PC-3 (cell line): ENCODE data around the gene OMA1. TPM values are rescaled to one million over a fixed set of nuclear protein-coding genes. Genes with fewer than 3 reads are reported as not detected.

Experiments
- ATAC-seq: fragments of 200-7000 bp; cut with Tn5 transposase; 2 replicates; pipeline ENCODE4 v1.9.1; 2020; ENCODE audit warnings: mild to moderate bottlenecking, moderate library complexity
- BruUV-seq: library from RNA; stranded (reverse); fragments of 400-500 nt; replicated peaks from 2 replicates; lab custom pipeline; 2021; lab: Mats Ljungman, UMichigan
- CTCF ChIA-PET: fragments of 300-600 bp; sonication (Branson Sonifier 250); formaldehyde crosslinking; loops from one replicate; lab custom pipeline; 2022; ENCODE audit warnings: antibody characterized with exemption; lab: Charles Lee
- POLR2A ChIA-PET: fragments of 300-600 bp; sonication (Branson Sonifier 250); formaldehyde crosslinking; loops from one replicate; lab custom pipeline; 2022; ENCODE audit warnings: antibody characterized with exemption; ENCODE audit not compliant: unreplicated experiment; lab: Charles Lee
- DNase-seq: peaks from one replicate; pipeline ENCODE4 v3.0.0-alpha.2; 2015
- H2AFZ ChIP-seq: fragments of 300-600 bp; sonication (generic); 2 replicates; pipeline ENCODE4 v1.6.0; 2016; ENCODE audit warnings: antibody characterized with exemption, low read length
- H3F3A ChIP-seq: fragments of 300-600 bp; sonication (generic); one replicate; pipeline ENCODE4 v1.6.0; 2017; ENCODE audit warnings: antibody characterized with exemption, low read length, control low read depth, mild to moderate bottlenecking; ENCODE audit not compliant: unreplicated experiment
- H3K27ac ChIP-seq: fragments of 300-600 bp; sonication (generic); 2 replicates; pipeline ENCODE4 v1.5.1; 2016; ENCODE audit warnings: mild to moderate bottlenecking, low read length
- H3K27me3 ChIP-seq: fragments of 300-600 bp; sonication (generic); 2 replicates; pipeline ENCODE4 v1.6.1; 2016; ENCODE audit warnings: low read length, mixed read lengths
- H3K36me3 ChIP-seq: fragments of 300-600 bp; sonication (generic); 2 replicates; pipeline ENCODE4 v1.6.1; 2016; ENCODE audit warnings: low read depth, mixed run types, low read length, mixed read lengths
- H3K4me1 ChIP-seq: fragments of 300-600 bp; sonication (generic); 2 replicates; pipeline ENCODE4 v1.5.1; 2016; ENCODE audit warnings: low read length; ENCODE audit not compliant: insufficient read depth
- H3K4me2 ChIP-seq: fragments of 300-600 bp; sonication (generic); 2 replicates; pipeline ENCODE4 v1.6.0; 2016; ENCODE audit warnings: low read length
- H3K4me3 ChIP-seq: fragments of 300-600 bp; sonication (generic); 2 replicates; pipeline ENCODE4 v1.5.1; 2016; ENCODE audit warnings: mild to moderate bottlenecking, low read length, mixed read lengths
- H3K79me2 ChIP-seq: fragments of 300-600 bp; sonication (generic); 2 replicates; pipeline ENCODE4 v1.6.1; 2017; ENCODE audit warnings: low read length, mixed read lengths
- H3K9ac ChIP-seq: fragments of 300-600 bp; sonication (generic); 2 replicates; pipeline ENCODE4 v1.6.0; 2016; ENCODE audit warnings: mild to moderate bottlenecking, low read length
- H3K9me2 ChIP-seq: fragments of 300-600 bp; sonication (generic); replicated peaks from 2 replicates; pipeline ENCODE4 v1.6.1; 2016; ENCODE audit warnings: mixed run types, low read length, mixed read lengths
- H3K9me3 ChIP-seq: fragments of 300-600 bp; sonication (generic); 2 replicates; pipeline ENCODE4 v1.6.1; 2016; ENCODE audit warnings: low read length, mixed read lengths
- H4K20me1 ChIP-seq: fragments of 300-600 bp; sonication (generic); 2 replicates; pipeline ENCODE4 v1.6.1; 2016; ENCODE audit warnings: low read length, mixed read lengths
- CTCF ChIP-seq: fragments of 300-600 bp; sonication (generic); conservative IDR thresholded peaks from 2 replicates; pipeline ENCODE4 v1.5.1; 2017; ENCODE audit warnings: antibody characterized with exemption, low read depth, mild to moderate bottlenecking, low read length
- EZH2 ChIP-seq: fragments of 300-600 bp; sonication (generic); IDR thresholded peaks from one replicate; pipeline ENCODE4 v1.6.1; 2017; ENCODE audit warnings: antibody characterized with exemption, mild to moderate bottlenecking, low read length; ENCODE audit not compliant: unreplicated experiment
- EZH2phosphoT487 ChIP-seq: fragments of 300-600 bp; sonication (generic); IDR thresholded peaks from 2 replicates; pipeline ENCODE4 v1.6.1; 2018; ENCODE audit warnings: mild to moderate bottlenecking, antibody characterized with exemption, low read length, borderline replicate concordance
- intact Hi-C: fragments of 100-400 bp; cut with micrococcal nuclease; formaldehyde crosslinking; loops from 2 replicates; pipeline ENCODE4 v1.9.0; 2023
- total RNA-seq: library from RNA; depleted of rRNA; stranded (reverse); fragments of >200 nt; gene quantifications from 2 replicates; pipeline ENCODE4 v1.2.3, GENCODE V29; 2014

The OMA1 gene
- total RNA-seq, 1 experiment from 2014 or later = 16.1 TPM

DNA sequence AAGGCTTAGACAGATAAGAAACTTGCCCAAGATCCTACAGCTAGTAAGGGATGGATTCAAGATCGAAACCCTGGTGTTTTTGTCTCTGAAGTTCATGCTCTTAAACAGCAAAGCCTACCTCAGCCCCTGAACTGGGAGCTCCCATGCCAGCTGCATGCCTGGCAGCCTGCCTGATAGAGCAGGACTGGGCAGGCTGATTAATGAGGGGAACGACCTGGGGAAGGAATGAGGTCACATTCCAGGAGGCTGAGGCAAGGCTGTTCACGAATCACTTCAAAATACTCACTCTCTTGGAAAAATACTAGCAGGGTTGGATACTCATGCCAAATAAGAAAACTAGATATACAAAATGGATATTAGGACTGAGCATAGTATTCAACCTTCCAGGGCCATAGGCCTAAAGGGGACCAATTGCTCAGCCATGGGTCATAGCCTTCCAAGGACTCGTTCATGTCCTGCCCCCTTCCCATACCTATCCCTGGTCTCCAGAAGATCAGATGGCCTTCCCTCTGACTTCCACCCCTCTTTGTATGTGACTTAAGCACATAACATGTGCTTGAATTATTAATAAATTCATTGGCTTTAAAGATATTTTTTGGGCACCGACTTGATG lies 46.1 kb upstream of the OMA1 start:
- no peaks in the 10 kb centered on the region for H3K27me3 ChIP-seq
- TF ChIP-seq EZH2phosphoT487 = no peak
- no peak for TF ChIP-seq EZH2
- TF ChIP-seq CTCF = no peak
- H3K27ac ChIP-seq = no peak overlapping the region
- H4K20me1 ChIP-seq = no peaks in the 10 kb centered on the region
- no peaks in the 10 kb centered on the region for H3F3A ChIP-seq
- peaks cover 15% of the 10 kb centered on the region for H3K4me1 ChIP-seq
- H3K9me2 ChIP-seq = no peaks in the 10 kb centered on the region
- POLR2A ChIA-PET = no interaction called here
- CTCF ChIA-PET = no interaction called here
- intact Hi-C loops = no loop called here
- ATAC-seq (peak; percentile 88), DNase-seq (peak; percentile 85)
- no peaks in the 10 kb centered on the region for H3K9me3 ChIP-seq
- no TSS peak for BruUV-seq
- no peak overlapping the region; the same call in 1 of the 2 replicates for H3K4me3 ChIP-seq
- no peaks in the 10 kb centered on the region for H3K36me3 ChIP-seq
- H2AFZ ChIP-seq = no peak overlapping the region; the same call in 1 of the 2 replicates
- peaks cover 21% of the 10 kb centered on the region; the same call in 1 of the 2 replicates for H3K79me2 ChIP-seq
- no peak overlapping the region for H3K9ac ChIP-seq
- H3K4me2 ChIP-seq = peak overlapping the region; percentile 47

GRCh38 chr1:58591806-58592205 lies 45.3 kb upstream of the OMA1 start:
- H2AFZ ChIP-seq = no peak overlapping the region
- H3K27me3 ChIP-seq = no peaks in the 10 kb centered on the region
- CTCF ChIA-PET = no interaction called here
- peaks cover 15% of the 10 kb centered on the region for H3K4me1 ChIP-seq
- POLR2A ChIA-PET = no interaction called here
- H3K9me3 ChIP-seq = no peaks in the 10 kb centered on the region
- H3K4me3 ChIP-seq = no peak overlapping the region
- H3K79me2 ChIP-seq = peaks cover 29% of the 10 kb centered on the region
- intact Hi-C loops = no loop called here
- H4K20me1 ChIP-seq = no peaks in the 10 kb centered on the region
- BruUV-seq = no TSS peak
- no peaks in the 10 kb centered on the region for H3K9me2 ChIP-seq
- ATAC-seq (no peak), DNase-seq (no peak)
- no peak for TF ChIP-seq EZH2
- no peak for TF ChIP-seq CTCF
- no peak for TF ChIP-seq EZH2phosphoT487
- no peaks in the 10 kb centered on the region for H3F3A ChIP-seq
- H3K4me2 ChIP-seq = no peak overlapping the region
- no peaks in the 10 kb centered on the region for H3K36me3 ChIP-seq
- H3K9ac ChIP-seq = no peak overlapping the region
- no peak overlapping the region for H3K27ac ChIP-seq

GRCh38 chr1:58590019-58590418 lies 43.5 kb upstream of the OMA1 start:
- Histone ChIP-seq H3K4me1 (peaks cover 30% of the 10 kb centered on the region), H4K20me1 (no peaks in the 10 kb centered on the region), H3K9me3 (no peaks in the 10 kb centered on the region), H3K27ac (no peak overlapping the region), H3K4me2 (no peak overlapping the region), H3K9me2 (no peaks in the 10 kb centered on the region), H3K9ac (no peak overlapping the region), H3F3A (no peaks in the 10 kb centered on the region), H3K36me3 (no peaks in the 10 kb centered on the region), H3K27me3 (no peaks in the 10 kb centered on the region), H3K79me2 (peaks cover 47% of the 10 kb centered on the region), H2AFZ (no peak overlapping the region), H3K4me3 (no peak overlapping the region)
- intact Hi-C loops = no loop called here
- TF ChIP-seq EZH2phosphoT487 (no peak), CTCF (no peak), EZH2 (no peak)
- POLR2A ChIA-PET = no interaction called here
- DNase-seq (no peak), ATAC-seq (no peak)
- BruUV-seq = no TSS peak
- CTCF ChIA-PET = no interaction called here
